Lung (tissue), 12 donors: ENCODE measurements around the gene DNAJB5. TPM values are rescaled to one million over a fixed set of nuclear protein-coding genes. Genes with fewer than 3 reads are reported as not detected.

Source experiments
- ATAC-seq: fragments of 200-7000 bp; cut with Tn5 transposase; one replicate; pipeline ENCODE4 v1.9.1; 2020; ENCODE audit warnings: moderate number of reproducible peaks; ENCODE audit not compliant: insufficient read depth, low FRiP score
- DNase-seq, 3 donors: peaks; one replicate each; pipeline ENCODE4 v3.0.0-alpha.2; 2013 to 2017
- H3K27ac ChIP-seq, 2 donors: one replicate each; pipeline ENCODE4 v1.5.1; 2013; ENCODE audit warnings: mild to moderate bottlenecking in 2 of 2, moderate library complexity in 2 of 2, control low read depth in 1 of 2, inconsistent platforms in 1 of 2, low read depth in 1 of 2, low read length in 1 of 2
- H3K27me3 ChIP-seq, 3 donors: one replicate each; pipeline ENCODE4 v1.5.1; 2013; ENCODE audit warnings: low read length in 2 of 3; ENCODE audit not compliant: control insufficient read depth in 3 of 3, insufficient read depth in 3 of 3
- H3K36me3 ChIP-seq, 4 donors: one replicate each; pipeline ENCODE4 v1.5.1; 2013; ENCODE audit warnings: low read length in 4 of 4, mild to moderate bottlenecking in 1 of 4, moderate library complexity in 1 of 4; ENCODE audit not compliant: control insufficient read depth in 4 of 4, insufficient read depth in 4 of 4
- H3K4me1 ChIP-seq, 5 donors: one replicate each; pipeline ENCODE4 v1.5.1; 2013; ENCODE audit warnings: low read length in 5 of 5, mild to moderate bottlenecking in 2 of 5, moderate library complexity in 1 of 5; ENCODE audit not compliant: control insufficient read depth in 5 of 5, insufficient read depth in 5 of 5
- H3K4me3 ChIP-seq: one replicate; pipeline ENCODE4 v1.5.1; 2013; ENCODE audit warnings: mild to moderate bottlenecking, control low read depth, moderate library complexity
- H3K9ac ChIP-seq, 2 donors: one replicate each; pipeline ENCODE4 v1.5.1; 2013; ENCODE audit warnings: low read length in 2 of 2, control low read depth in 1 of 2; ENCODE audit not compliant: insufficient read depth in 1 of 2
- H3K9me3 ChIP-seq, 4 donors: one replicate each; pipeline ENCODE4 v1.5.1; 2013; ENCODE audit warnings: low read length in 3 of 4, mild to moderate bottlenecking in 1 of 4, moderate library complexity in 1 of 4; ENCODE audit not compliant: control insufficient read depth in 4 of 4, insufficient read depth in 3 of 4
- WGBS, 2 donors: extraction: QIAGEN DNeasy Blood & Tissue Kit; methylation state at CpG; one replicate each; pipeline ENCODE4 v1.1.7; 2013; 5-methylcytosine and 5-hydroxymethylcytosine counted together
- polyA plus RNA-seq, 2 donors: library from polyadenylated mRNA; stranded (reverse); fragments of 200-250 nt; gene quantifications; one replicate each; pipeline ENCODE4 v1.2.1, GENCODE V29; 2013
- total RNA-seq, 2 donors: library from RNA; depleted of rRNA in 1 of 2; stranded (reverse); fragments of >200 nt in 1 of 2; gene quantifications; one replicate each; pipeline ENCODE4 v1.2.1, GENCODE V29; 2014 to 2021
- TF ChIP-seq, protein P1 (sequence below): IDR thresholded peaks from 2 replicates; pipeline ENCODE4 v1.5.1; 2012; ENCODE audit warnings: mild to moderate bottlenecking; ENCODE audit errors: control extremely low read depth, extremely low read depth
- donor health status: control.
- donor health status: control.
- donor health status: Bipolar disorder and iron deficiency.
- donor health status: healthy.
- donor health status: DM: yes; HTN: yes; CAD: no.

DNAJB5 gene
- total and polyA plus RNA-seq, 4 donors: 4.5 to 10.3 (median 6.9) TPM

DNA sequence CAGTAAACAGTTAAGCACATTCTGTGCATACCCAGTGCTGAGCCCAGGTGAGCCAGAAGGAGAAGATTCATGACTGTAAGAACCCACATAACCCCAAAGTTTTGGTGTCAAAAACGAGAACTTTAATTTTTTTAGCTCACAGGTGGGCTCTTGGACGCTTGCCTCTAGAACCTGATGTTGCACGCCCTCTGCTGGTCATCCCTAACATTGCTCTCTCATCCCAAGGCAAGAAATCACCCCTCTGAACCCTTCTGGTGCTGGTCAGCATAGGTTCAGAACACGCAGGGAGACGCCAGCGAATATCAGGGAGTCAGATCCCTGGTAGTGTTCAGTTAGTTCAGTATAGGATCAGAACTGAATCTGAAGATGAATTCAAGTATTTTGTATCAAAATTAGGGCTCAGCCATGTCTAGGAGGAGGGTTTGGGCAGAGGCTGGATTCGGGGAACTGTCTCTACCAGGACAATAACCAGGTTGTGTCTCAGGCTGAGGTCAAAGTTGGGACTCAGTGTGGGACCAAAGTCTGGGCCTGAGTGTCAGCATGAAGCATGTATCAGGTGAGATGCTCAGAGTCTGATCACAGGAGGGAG lies 4.1 kb upstream of the DNAJB5 start:
- no peaks in the 10 kb centered on the region for H3K36me3 ChIP-seq
- H3K9ac ChIP-seq: no peak overlapping the region
- ATAC-seq: no peak
- peak; percentile 49 to 65 (median 51) for DNase-seq
- WGBS, 2 donors: 18 to 21% methylated on average over 7 of the region's 7 CpGs
- TF ChIP-seq, protein P1, sequence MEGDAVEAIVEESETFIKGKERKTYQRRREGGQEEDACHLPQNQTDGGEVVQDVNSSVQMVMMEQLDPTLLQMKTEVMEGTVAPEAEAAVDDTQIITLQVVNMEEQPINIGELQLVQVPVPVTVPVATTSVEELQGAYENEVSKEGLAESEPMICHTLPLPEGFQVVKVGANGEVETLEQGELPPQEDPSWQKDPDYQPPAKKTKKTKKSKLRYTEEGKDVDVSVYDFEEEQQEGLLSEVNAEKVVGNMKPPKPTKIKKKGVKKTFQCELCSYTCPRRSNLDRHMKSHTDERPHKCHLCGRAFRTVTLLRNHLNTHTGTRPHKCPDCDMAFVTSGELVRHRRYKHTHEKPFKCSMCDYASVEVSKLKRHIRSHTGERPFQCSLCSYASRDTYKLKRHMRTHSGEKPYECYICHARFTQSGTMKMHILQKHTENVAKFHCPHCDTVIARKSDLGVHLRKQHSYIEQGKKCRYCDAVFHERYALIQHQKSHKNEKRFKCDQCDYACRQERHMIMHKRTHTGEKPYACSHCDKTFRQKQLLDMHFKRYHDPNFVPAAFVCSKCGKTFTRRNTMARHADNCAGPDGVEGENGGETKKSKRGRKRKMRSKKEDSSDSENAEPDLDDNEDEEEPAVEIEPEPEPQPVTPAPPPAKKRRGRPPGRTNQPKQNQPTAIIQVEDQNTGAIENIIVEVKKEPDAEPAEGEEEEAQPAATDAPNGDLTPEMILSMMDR: peak; percentile 43
- H3K27ac ChIP-seq: no peak overlapping the region
- H3K4me3 ChIP-seq: no peak overlapping the region
- H3K9me3 ChIP-seq: no peaks in the 10 kb centered on the region
- no peaks in the 10 kb centered on the region for H3K27me3 ChIP-seq
- H3K4me1 ChIP-seq: peaks cover 0 to 8% (median 6%) of the 10 kb centered on the region in 5 donors

DNA sequence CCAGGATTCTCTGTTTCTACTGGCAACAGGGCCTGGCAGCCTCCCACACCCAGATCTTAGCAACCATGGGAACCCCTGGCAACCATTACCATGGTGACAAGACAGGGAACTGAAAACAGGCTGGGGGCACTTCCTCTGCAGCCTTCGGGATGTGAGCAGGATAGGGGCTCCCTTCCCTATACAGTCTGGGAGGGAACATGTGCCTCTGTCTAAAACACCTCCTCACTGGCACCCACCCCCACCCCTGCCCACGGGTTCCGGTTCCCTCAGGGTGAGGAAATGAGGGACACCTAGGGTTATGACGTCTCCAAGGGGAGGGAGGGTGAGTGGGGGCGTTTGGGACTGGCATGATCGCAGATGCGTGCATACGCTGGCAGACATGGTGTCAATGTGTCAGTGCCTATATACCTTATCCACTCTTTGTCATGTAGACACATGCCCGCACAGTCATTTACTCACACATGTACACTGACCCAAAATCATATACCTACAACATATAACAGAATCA lies 3.0 kb upstream of the DNAJB5 start:
- WGBS, 2 donors: 22 to 39% methylated on average over 9 of the region's 9 CpGs
- ATAC-seq (no peak), DNase-seq (peak; percentile 22 to 49 (median 37))

DNA sequence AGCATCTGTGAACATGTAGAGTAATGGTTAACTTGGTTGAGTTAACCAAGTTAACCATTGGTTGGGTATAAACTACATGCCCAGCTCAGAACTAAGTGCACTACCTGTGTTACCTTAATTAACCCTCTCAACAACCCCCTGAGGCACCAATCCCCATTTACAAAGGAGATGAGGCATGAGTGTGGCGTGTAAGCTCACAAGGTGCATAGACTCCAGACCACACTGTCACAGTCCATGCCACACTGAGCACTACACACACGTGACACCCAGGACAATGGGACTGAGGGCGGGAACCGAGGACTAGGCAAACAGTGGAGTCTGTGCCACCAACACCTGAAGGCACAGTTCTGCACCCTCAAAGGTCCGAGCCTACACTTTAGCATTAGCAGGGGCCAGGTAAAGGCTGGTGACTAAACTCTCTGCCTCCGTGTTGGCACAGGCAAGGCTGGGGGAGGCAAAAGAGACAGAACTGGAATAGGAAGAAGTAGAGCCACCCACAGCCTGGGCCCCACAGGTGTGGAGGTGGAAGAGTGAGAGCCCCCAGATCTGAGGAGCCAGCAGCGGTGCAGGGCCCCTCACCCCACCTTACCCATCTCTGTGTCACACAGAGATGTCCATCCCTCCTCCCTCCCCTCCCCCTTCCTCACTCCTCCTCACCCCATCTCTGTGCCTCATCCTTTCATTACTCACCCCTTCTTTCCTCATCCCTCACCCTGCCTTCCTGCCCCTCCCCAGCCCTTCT lies 2.2 kb upstream of the DNAJB5 start:
- 68 to 88% methylated on average over 7 of the region's 7 CpGs for WGBS, 2 donors
- no peak overlapping the region for H3K4me3 ChIP-seq
- DNase-seq: no peak

More for the DNA sequence above, 3.0 kb upstream of the DNAJB5 start:
- TF ChIP-seq, protein P1: no peak
- Histone ChIP-seq H3K4me3 (no peak overlapping the region), H3K4me1 (peaks cover 0 to 14% (median 8%) of the 10 kb centered on the region in 5 donors), H3K36me3 (no peaks in the 10 kb centered on the region), H3K9me3 (no peaks in the 10 kb centered on the region), H3K27ac (no peak overlapping the region), H3K27me3 (no peaks in the 10 kb centered on the region), H3K9ac (no peak overlapping the region)

More for the DNA sequence above, 2.2 kb upstream of the DNAJB5 start:
- ATAC-seq: no peak
- no peak overlapping the region for H3K27ac ChIP-seq
- TF ChIP-seq, protein P1: no peak
- H3K4me1 ChIP-seq: peaks cover 0 to 11% (median 8%) of the 10 kb centered on the region in 5 donors
- no peaks in the 10 kb centered on the region for H3K36me3 ChIP-seq
- no peaks in the 10 kb centered on the region for H3K9me3 ChIP-seq
- no peaks in the 10 kb centered on the region for H3K27me3 ChIP-seq
- H3K9ac ChIP-seq: no peak overlapping the region
